ENCODE data around the gene PPP1R1B. TPM values are rescaled to one million over a fixed set of nuclear protein-coding genes. Genes with fewer than 3 reads are reported as not detected.

The PPP1R1B gene
- polyA plus RNA-seq, 1 donor (not counting 4 experiments of a cell fraction or from before 2014, with no cell fraction given): 0.18 TPM

DNA sequence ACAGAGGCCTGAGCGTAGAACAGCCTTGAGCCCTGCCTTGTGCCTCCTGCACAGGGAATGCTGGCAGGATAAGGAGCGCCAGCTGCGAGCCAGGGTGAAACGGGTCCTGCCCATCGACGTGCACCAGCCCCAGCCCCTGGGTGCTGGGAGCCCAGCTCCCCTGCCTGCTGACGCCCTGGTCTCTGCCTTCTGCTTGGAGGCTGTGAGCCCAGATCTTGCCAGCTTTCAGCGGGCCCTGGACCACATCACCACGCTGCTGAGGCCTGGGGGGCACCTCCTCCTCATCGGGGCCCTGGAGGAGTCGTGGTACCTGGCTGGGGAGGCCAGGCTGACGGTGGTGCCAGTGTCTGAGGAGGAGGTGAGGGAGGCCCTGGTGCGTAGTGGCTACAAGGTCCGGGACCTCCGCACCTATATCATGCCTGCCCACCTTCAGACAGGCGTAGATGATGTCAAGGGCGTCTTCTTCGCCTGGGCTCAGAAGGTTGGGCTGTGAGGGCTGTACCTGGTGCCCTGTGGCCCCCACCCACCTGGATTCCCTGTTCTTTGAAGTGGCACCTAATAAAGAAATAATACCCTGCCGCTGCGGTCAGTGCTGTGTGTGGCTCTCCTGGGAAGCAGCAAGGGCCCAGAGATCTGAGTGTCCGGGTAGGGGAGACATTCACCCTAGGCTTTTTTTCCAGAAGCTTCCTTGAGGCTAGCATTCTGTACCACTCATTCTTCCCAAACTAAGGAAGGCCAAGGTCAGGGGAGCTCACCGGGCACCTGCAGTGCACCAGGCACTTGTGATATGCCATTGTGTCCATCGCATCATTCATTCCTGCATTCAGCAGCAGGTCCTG lies 43.4 kb downstream of the PPP1R1B start:
- Histone ChIP-seq H3K4me2 (ENCODE audit: control insufficient read depth, extremely low read depth, insufficient read depth, low read depth, low read length) (no peak overlapping the region), H3K36me3 (ENCODE audit: control insufficient read depth in 2 of 2, extremely low read depth in 1 of 2, insufficient read depth in 2 of 2, low read length in 2 of 2) (no peaks in the 10 kb centered on the region), H3K9me3 (ENCODE audit: control insufficient read depth, low read depth, low read length) (no peaks in the 10 kb centered on the region), H3K9me1 (ENCODE audit: control insufficient read depth, extremely low read depth, insufficient read depth, low read length) (no peaks in the 10 kb centered on the region), H2AFZ (ENCODE audit: control insufficient read depth, low read length) (no peak overlapping the region), H3K4me3 (ENCODE audit: control insufficient read depth in 2 of 3, extremely low read depth in 1 of 3, insufficient read depth in 2 of 3, low read depth in 1 of 3, low read length in 3 of 3) (no peak overlapping the region), H3K4me1 (ENCODE audit: control insufficient read depth, extremely low read depth, insufficient read depth, low read length) (peaks cover 3% of the 10 kb centered on the region), H3K79me2 (ENCODE audit: control insufficient read depth, insufficient read depth, low read length) (no peaks in the 10 kb centered on the region), H4K20me1 (ENCODE audit: control insufficient read depth, extremely low read depth, insufficient read depth, low read length) (no peaks in the 10 kb centered on the region), H3K27ac (ENCODE audit: control insufficient read depth, insufficient read depth, low read length) (no peak overlapping the region), H3K27me3 (ENCODE audit: control insufficient read depth, extremely low read depth, insufficient read depth, low read length) (peaks cover 45% of the 10 kb centered on the region), H3K9ac (ENCODE audit: control insufficient read depth, extremely low read depth, insufficient read depth, low read length) (no peak overlapping the region)
- FAIRE-seq (no peak), DNase-seq (ENCODE audit: low read depth, low spot score) (no peak)
- dilution Hi-C loops (cut with MboI; ENCODE audit: extremely low pct_ligation_motif_present, low sequenced_read_pairs): no loop called here
- TF ChIP-seq, protein P1, sequence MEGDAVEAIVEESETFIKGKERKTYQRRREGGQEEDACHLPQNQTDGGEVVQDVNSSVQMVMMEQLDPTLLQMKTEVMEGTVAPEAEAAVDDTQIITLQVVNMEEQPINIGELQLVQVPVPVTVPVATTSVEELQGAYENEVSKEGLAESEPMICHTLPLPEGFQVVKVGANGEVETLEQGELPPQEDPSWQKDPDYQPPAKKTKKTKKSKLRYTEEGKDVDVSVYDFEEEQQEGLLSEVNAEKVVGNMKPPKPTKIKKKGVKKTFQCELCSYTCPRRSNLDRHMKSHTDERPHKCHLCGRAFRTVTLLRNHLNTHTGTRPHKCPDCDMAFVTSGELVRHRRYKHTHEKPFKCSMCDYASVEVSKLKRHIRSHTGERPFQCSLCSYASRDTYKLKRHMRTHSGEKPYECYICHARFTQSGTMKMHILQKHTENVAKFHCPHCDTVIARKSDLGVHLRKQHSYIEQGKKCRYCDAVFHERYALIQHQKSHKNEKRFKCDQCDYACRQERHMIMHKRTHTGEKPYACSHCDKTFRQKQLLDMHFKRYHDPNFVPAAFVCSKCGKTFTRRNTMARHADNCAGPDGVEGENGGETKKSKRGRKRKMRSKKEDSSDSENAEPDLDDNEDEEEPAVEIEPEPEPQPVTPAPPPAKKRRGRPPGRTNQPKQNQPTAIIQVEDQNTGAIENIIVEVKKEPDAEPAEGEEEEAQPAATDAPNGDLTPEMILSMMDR (optimal IDR thresholded peaks at IDR 0.05 in 1 of 3, IDR thresholded peaks at IDR 0.05 in 1 of 3, conservative IDR thresholded peaks at IDR 0.05 in 1 of 3; ENCODE audit: extremely low read depth in 1 of 3, insufficient read depth in 2 of 3, low read length in 3 of 3): no peak
- TF ChIP-seq EZH2 (IDR thresholded peaks at IDR 0.05; ENCODE audit: low read length): no peak

GRCh38 chr17:39670746-39671145 lies 44.0 kb downstream of the PPP1R1B start:
- FAIRE-seq (no peak), DNase-seq (ENCODE audit: low read depth, low spot score) (no peak)
- TF ChIP-seq, protein P1 (optimal IDR thresholded peaks at IDR 0.05 in 1 of 3, IDR thresholded peaks at IDR 0.05 in 1 of 3, conservative IDR thresholded peaks at IDR 0.05 in 1 of 3; ENCODE audit: extremely low read depth in 1 of 3, insufficient read depth in 2 of 3, low read length in 3 of 3): no peak
- no peak for TF ChIP-seq EZH2 (IDR thresholded peaks at IDR 0.05; ENCODE audit: low read length)
- Histone ChIP-seq H3K27me3 (ENCODE audit: control insufficient read depth, extremely low read depth, insufficient read depth, low read length) (peaks cover 42% of the 10 kb centered on the region), H3K4me3 (ENCODE audit: control insufficient read depth in 2 of 3, extremely low read depth in 1 of 3, insufficient read depth in 2 of 3, low read depth in 1 of 3, low read length in 3 of 3) (no peak overlapping the region), H3K79me2 (ENCODE audit: control insufficient read depth, insufficient read depth, low read length) (no peaks in the 10 kb centered on the region), H3K4me2 (ENCODE audit: control insufficient read depth, extremely low read depth, insufficient read depth, low read depth, low read length) (no peak overlapping the region), H3K9me1 (ENCODE audit: control insufficient read depth, extremely low read depth, insufficient read depth, low read length) (no peaks in the 10 kb centered on the region), H2AFZ (ENCODE audit: control insufficient read depth, low read length) (no peak overlapping the region), H3K9ac (ENCODE audit: control insufficient read depth, extremely low read depth, insufficient read depth, low read length) (no peak overlapping the region), H4K20me1 (ENCODE audit: control insufficient read depth, extremely low read depth, insufficient read depth, low read length) (no peaks in the 10 kb centered on the region), H3K9me3 (ENCODE audit: control insufficient read depth, low read depth, low read length) (no peaks in the 10 kb centered on the region), H3K4me1 (ENCODE audit: control insufficient read depth, extremely low read depth, insufficient read depth, low read length) (peaks cover 3% of the 10 kb centered on the region), H3K36me3 (ENCODE audit: control insufficient read depth in 2 of 2, extremely low read depth in 1 of 2, insufficient read depth in 2 of 2, low read length in 2 of 2) (no peaks in the 10 kb centered on the region), H3K27ac (ENCODE audit: control insufficient read depth, insufficient read depth, low read length) (no peak overlapping the region)
- dilution Hi-C loops (cut with MboI; ENCODE audit: extremely low pct_ligation_motif_present, low sequenced_read_pairs): no loop called here
